Karpas-422 (cell line): ENCODE results near the gene UBE2M. TPM values are rescaled to one million over a fixed set of nuclear protein-coding genes. Genes with fewer than 3 reads are reported as not detected.
"Not testable (repeated sequence)": the region's sequence is repeated elsewhere in the genome, so short reads cannot be mapped to it uniquely, and the experiment has no call there.

Experiments
- DNase-seq: peaks from one replicate; pipeline ENCODE4 v3.0.0-alpha.2; 2015
- H2AFZ ChIP-seq: fragments of 200-600 bp; sonication (generic); 2 replicates; pipeline ENCODE4 v1.6.1; 2014; ENCODE audit warnings: antibody characterized with exemption, low read length, mixed read lengths
- H3K27ac ChIP-seq: fragments of 200-600 bp; sonication (generic); 2 replicates; pipeline ENCODE4 v1.5.1; 2014; ENCODE audit warnings: mild to moderate bottlenecking, low read length, moderate library complexity
- H3K27me3 ChIP-seq: fragments of 200-600 bp; sonication (generic); 2 replicates; pipeline ENCODE4 v1.6.1; 2014; ENCODE audit warnings: low read length, mixed read lengths
- H3K36me3 ChIP-seq: fragments of 200-600 bp; sonication (generic); 2 replicates; pipeline ENCODE4 v1.6.1; 2014; ENCODE audit warnings: low read length, mixed read lengths; ENCODE audit not compliant: insufficient read depth
- H3K4me1 ChIP-seq: fragments of 200-600 bp; sonication (generic); 2 replicates; pipeline ENCODE4 v1.6.1; 2014; ENCODE audit warnings: mild to moderate bottlenecking, low read length, mixed read lengths
- H3K4me2 ChIP-seq: fragments of 200-600 bp; sonication (generic); 2 replicates; pipeline ENCODE4 v1.6.1; 2014; ENCODE audit warnings: low read length, low read depth, mild to moderate bottlenecking; ENCODE audit not compliant: poor library complexity, severe bottlenecking
- H3K4me3 ChIP-seq: fragments of 200-600 bp; sonication (generic); 2 replicates; pipeline ENCODE4 v1.5.1; 2014; ENCODE audit warnings: mild to moderate bottlenecking, antibody characterized with exemption, low read length, mixed read lengths
- H3K79me2 ChIP-seq: fragments of 200-600 bp; sonication (generic); 2 replicates; pipeline ENCODE4 v1.6.1; 2014; ENCODE audit warnings: mild to moderate bottlenecking, low read length, mixed read lengths
- H3K9ac ChIP-seq: fragments of 200-600 bp; sonication (generic); 2 replicates; pipeline ENCODE4 v1.6.0; 2014; ENCODE audit warnings: low read length
- H3K9me2 ChIP-seq: fragments of 200-600 bp; sonication (generic), shearing (Covaris generic); replicated peaks from 2 replicates; pipeline ENCODE4 v1.6.0; 2014; ENCODE audit warnings: mild to moderate bottlenecking, low read length, moderate library complexity; ENCODE audit not compliant: insufficient read depth
- H3K9me3 ChIP-seq: fragments of 300-700, 200-600 bp; sonication (generic); 2 replicates; pipeline ENCODE4 v1.6.1; 2014; ENCODE audit warnings: low read length, mixed read lengths
- H4K20me1 ChIP-seq: fragments of 200-600 bp; sonication (generic); 2 replicates; pipeline ENCODE4 v1.6.1; 2014; ENCODE audit warnings: mild to moderate bottlenecking, antibody characterized with exemption, low read length, low read depth; ENCODE audit not compliant: insufficient read depth
- total RNA-seq: library from RNA; depleted of rRNA; stranded (reverse); fragments of >200 nt; shearing (Covaris generic); gene quantifications from 2 replicates; pipeline ENCODE4 v1.2.3, GENCODE V29; 2014; ENCODE audit warnings: low replicate concordance

The UBE2M gene
- total RNA-seq, 1 experiment from 2014 or later = 90.6 TPM

- Histone ChIP-seq H3K4me1 (peaks cover 10% of the 10 kb centered on the region), H3K36me3 (no peaks in the 10 kb centered on the region), H3K79me2 (peaks cover 8% of the 10 kb centered on the region; the same call in 1 of the 2 replicates), H3K27me3 (no peaks in the 10 kb centered on the region), H3K27ac (no peak overlapping the region), H2AFZ (no peak overlapping the region), H3K4me3 (no peak overlapping the region), H3K9me2 (no peaks in the 10 kb centered on the region), H3K4me2 (no peak overlapping the region), H3K9ac (no peak overlapping the region), H4K20me1 (no peaks in the 10 kb centered on the region), H3K9me3 (no peaks in the 10 kb centered on the region)
- peak; percentile 92 for DNase-seq
These were observed 23.1 kb upstream of the UBE2M start for GRCh38 chr19:58581227-58582141.

- Histone ChIP-seq H3K4me2 (no peak overlapping the region), H3K36me3 (no peaks in the 10 kb centered on the region), H3K4me1 (peaks cover 10% of the 10 kb centered on the region), H3K79me2 (peaks cover 14% of the 10 kb centered on the region), H3K9me2 (no peaks in the 10 kb centered on the region), H3K9ac (no peak overlapping the region), H4K20me1 (no peaks in the 10 kb centered on the region), H3K9me3 (no peaks in the 10 kb centered on the region), H3K27me3 (no peaks in the 10 kb centered on the region), H3K27ac (no peak overlapping the region), H2AFZ (no peak overlapping the region), H3K4me3 (no peak overlapping the region)
- no peak for DNase-seq
These were observed 21.2 kb upstream of the UBE2M start for GRCh38 chr19:58579473-58580142.

- peaks cover 21% of the 10 kb centered on the region for H3K4me1 ChIP-seq
- H3K4me3 ChIP-seq = no peak overlapping the region
- H3K27ac ChIP-seq = no peak overlapping the region
- DNase-seq = peak; percentile 25
- no peaks in the 10 kb centered on the region for H3K27me3 ChIP-seq
- H3K79me2 ChIP-seq = peaks cover 14% of the 10 kb centered on the region
- H3K9me3 ChIP-seq = no peaks in the 10 kb centered on the region
- H4K20me1 ChIP-seq = no peaks in the 10 kb centered on the region
- H2AFZ ChIP-seq = no peak overlapping the region
- H3K36me3 ChIP-seq = no peaks in the 10 kb centered on the region
- H3K9ac ChIP-seq = no peak overlapping the region; the same call in 1 of the 2 replicates
- no peaks in the 10 kb centered on the region for H3K9me2 ChIP-seq
- H3K4me2 ChIP-seq = peak overlapping the region; percentile 5
These were observed 19.9 kb upstream of the UBE2M start for GRCh38 chr19:58578012-58578925.

GRCh38 chr19:58577581-58577980 is 19.2 kb upstream of the UBE2M start:
- H4K20me1 ChIP-seq, H2AFZ ChIP-seq, H3K9me2 ChIP-seq, H3K4me2 ChIP-seq, H3K4me3 ChIP-seq, H3K27ac ChIP-seq, H3K9me3 ChIP-seq, H3K36me3 ChIP-seq, H3K9ac ChIP-seq, H3K27me3 ChIP-seq, DNase-seq: not testable (repeated sequence)
- H3K79me2 ChIP-seq = peaks cover 14% of the 10 kb centered on the region
- H3K4me1 ChIP-seq = peaks cover 21% of the 10 kb centered on the region

- peak overlapping the region; percentile 71 for H3K27ac ChIP-seq
- H3K9me2 ChIP-seq = no peaks in the 10 kb centered on the region
- peak; percentile 90 for DNase-seq
- no peak overlapping the region for H2AFZ ChIP-seq
- peak overlapping the region; percentile 91 for H3K4me2 ChIP-seq
- H3K36me3 ChIP-seq = no peaks in the 10 kb centered on the region
- H3K9me3 ChIP-seq = no peaks in the 10 kb centered on the region
- no peaks in the 10 kb centered on the region for H4K20me1 ChIP-seq
- no peaks in the 10 kb centered on the region for H3K27me3 ChIP-seq
- H3K79me2 ChIP-seq = peaks cover 17% of the 10 kb centered on the region
- H3K4me1 ChIP-seq = peaks cover 30% of the 10 kb centered on the region
- peak overlapping the region; percentile 81 for H3K4me3 ChIP-seq
- peak overlapping the region; percentile 86 for H3K9ac ChIP-seq
These were observed 17.0 kb upstream of the UBE2M start for GRCh38 chr19:58575183-58576041.

- Histone ChIP-seq H3K4me3 (peak overlapping the region; percentile 81), H3K4me2 (peak overlapping the region; percentile 91)
These were observed 15.3 kb upstream of the UBE2M start for GRCh38 chr19:58573658-58574164.

More at GRCh38 chr19:58573658-58574164, 15.3 kb upstream of the UBE2M start:
- Histone ChIP-seq H3K9me3 (no peaks in the 10 kb centered on the region), H3K9ac (peak overlapping the region; percentile 67), H4K20me1 (no peaks in the 10 kb centered on the region), H3K36me3 (no peaks in the 10 kb centered on the region), H3K79me2 (peaks cover 8% of the 10 kb centered on the region), H3K27me3 (no peaks in the 10 kb centered on the region), H3K9me2 (no peaks in the 10 kb centered on the region), H2AFZ (no peak overlapping the region), H3K4me1 (peaks cover 30% of the 10 kb centered on the region), H3K27ac (peak overlapping the region; percentile 40; the same call in 1 of the 2 replicates)
- no peak for DNase-seq
